ENCODE measurements around the gene PLRG1.

The PLRG1 gene

DNA sequence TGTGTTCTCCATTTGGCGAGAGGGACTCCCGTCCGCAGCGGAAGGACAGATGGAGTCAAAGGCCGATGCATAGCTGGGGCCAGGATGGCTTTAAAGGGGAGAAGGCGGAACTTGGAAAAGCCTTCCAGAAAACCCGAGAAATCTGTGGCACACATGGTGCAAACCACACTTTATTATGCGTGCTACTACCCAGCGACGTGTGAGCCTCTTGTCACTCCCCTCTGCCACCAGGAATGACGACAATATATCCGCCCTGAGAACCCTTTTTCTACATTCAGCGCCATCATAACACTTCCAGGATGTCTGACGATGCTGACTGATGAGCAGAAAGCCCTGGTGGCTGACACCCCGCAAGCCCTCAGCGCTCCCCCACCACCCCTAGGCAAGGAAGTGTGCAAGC is 57.9 kb downstream of the PLRG1 start:
- no peaks in the 10 kb centered on the region for H3K4me1 ChIP-seq (ENCODE audit: control insufficient read depth, insufficient read depth, low read length)
- POLR2A ChIA-PET = no interaction called here
- CTCF ChIA-PET = interaction anchor here (1.2 kb wide), 1 partner anchor 14 kb away, joined by 5 read pairs; no protein-coding TSS in a partner anchor
- no peak overlapping the region for H3K4me3 ChIP-seq (ENCODE audit: low read depth, low read length)
- H3K36me3 ChIP-seq (ENCODE audit: control insufficient read depth in 2 of 2, insufficient read depth in 1 of 2, low read length in 2 of 2) = no peaks in the 10 kb centered on the region
- TF ChIP-seq ZNF785 (tag by site-specific recombination; IDR thresholded peaks at IDR 0.05) = no peak
- no peak for TF ChIP-seq SP2 (tag by site-specific recombination; IDR thresholded peaks at IDR 0.05)
- no peak for TF ChIP-seq ZNF169 (tag by site-specific recombination; IDR thresholded peaks at IDR 0.05)
- TF ChIP-seq ZNF514 (tag by site-specific recombination; IDR thresholded peaks at IDR 0.05) = no peak
- TF ChIP-seq, protein P1, sequence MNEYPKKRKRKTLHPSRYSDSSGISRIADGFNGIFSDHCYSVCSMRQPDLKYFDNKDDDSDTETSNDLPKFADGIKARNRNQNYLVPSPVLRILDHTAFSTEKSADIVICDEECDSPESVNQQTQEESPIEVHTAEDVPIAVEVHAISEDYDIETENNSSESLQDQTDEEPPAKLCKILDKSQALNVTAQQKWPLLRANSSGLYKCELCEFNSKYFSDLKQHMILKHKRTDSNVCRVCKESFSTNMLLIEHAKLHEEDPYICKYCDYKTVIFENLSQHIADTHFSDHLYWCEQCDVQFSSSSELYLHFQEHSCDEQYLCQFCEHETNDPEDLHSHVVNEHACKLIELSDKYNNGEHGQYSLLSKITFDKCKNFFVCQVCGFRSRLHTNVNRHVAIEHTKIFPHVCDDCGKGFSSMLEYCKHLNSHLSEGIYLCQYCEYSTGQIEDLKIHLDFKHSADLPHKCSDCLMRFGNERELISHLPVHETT (tag by site-specific recombination; IDR thresholded peaks at IDR 0.05) = no peak
- TF ChIP-seq, protein P2, sequence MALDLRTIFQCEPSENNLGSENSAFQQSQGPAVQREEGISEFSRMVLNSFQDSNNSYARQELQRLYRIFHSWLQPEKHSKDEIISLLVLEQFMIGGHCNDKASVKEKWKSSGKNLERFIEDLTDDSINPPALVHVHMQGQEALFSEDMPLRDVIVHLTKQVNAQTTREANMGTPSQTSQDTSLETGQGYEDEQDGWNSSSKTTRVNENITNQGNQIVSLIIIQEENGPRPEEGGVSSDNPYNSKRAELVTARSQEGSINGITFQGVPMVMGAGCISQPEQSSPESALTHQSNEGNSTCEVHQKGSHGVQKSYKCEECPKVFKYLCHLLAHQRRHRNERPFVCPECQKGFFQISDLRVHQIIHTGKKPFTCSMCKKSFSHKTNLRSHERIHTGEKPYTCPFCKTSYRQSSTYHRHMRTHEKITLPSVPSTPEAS (tag by site-specific recombination; IDR thresholded peaks at IDR 0.05) = no peak
- no peak for TF ChIP-seq FEZF1 (tag by site-specific recombination; IDR thresholded peaks at IDR 0.05)
- no peak for TF ChIP-seq ZBTB21 (tag by site-specific recombination; IDR thresholded peaks at IDR 0.05)
- no peak for TF ChIP-seq OVOL3 (tag by site-specific recombination; IDR thresholded peaks at IDR 0.05)
- TF ChIP-seq ZNF311 (tag by site-specific recombination; IDR thresholded peaks at IDR 0.05; ENCODE audit: borderline replicate concordance) = no peak
- no peak for TF ChIP-seq ZBTB48 (tag by site-specific recombination; IDR thresholded peaks at IDR 0.05)
- no peak for TF ChIP-seq PATZ1 (tag by site-specific recombination; IDR thresholded peaks at IDR 0.05)
- TF ChIP-seq ZNF624 (tag by site-specific recombination; IDR thresholded peaks at IDR 0.05) = no peak
- no peak for TF ChIP-seq IKZF3 (tag by site-specific recombination; IDR thresholded peaks at IDR 0.05)
- TF ChIP-seq KLF7 (tag by site-specific recombination; IDR thresholded peaks at IDR 0.05; ENCODE audit: borderline replicate concordance) = no peak
- H3K27ac ChIP-seq (ENCODE audit: extremely low read depth, low read depth, low read length) = no peak overlapping the region
- H3K9me3 ChIP-seq (ENCODE audit: control insufficient read depth, insufficient read depth, low read depth, low read length) = no peaks in the 10 kb centered on the region

DNA sequence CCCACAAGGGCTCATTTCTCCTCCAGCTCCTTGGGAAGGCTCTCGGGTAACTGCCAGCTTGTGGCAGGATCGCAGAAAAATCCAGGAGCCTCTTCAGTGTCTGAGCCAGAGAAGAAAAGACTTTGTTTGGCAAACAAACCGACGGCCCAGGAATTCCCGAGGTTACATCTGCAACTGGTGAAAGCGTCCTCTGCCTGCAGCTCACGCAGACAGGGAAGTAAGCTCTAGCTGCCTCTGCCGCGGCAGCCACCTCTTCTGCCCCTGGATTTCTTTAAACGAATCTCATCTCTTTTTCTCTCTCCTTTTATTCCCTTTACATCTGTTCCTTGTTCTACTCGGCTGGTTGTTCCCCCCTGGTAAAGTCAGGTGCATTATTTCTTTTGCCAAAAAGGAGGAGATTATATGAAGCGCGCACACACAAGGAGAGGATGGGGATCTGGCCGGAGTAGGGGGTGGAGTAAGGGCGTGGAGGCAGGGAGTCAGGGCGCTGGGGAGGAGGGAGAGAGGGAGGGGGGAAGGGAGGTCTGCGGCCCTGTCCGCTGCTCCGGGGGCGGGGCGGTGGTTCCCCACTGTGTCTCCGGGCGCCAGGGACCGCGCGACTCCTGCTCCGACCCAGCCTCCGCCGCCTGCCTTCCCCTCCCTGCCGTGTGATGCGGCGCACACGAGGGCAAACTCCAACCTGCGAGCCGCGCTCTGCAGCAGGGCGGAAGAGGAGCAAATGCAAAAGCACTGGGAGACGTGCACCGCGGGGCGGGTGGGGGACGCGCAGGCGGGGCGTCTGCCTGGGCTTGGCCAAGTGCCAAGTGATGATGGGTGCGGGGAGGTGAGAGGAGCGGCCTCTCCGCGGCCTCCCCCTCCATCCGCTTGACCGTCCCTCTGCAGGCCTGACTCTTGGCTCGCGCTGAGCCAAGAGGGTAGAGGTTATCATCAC is 58.6 kb downstream of the PLRG1 start, which contains the start of gene DCHS2:
Gene DCHS2, minus strand, starts transcription at position 459 of the 931 bp plus-strand sequence. Its CDS starts 444 bp downstream, at position 15.
- no peak within 1 kb of the TSS; the same call in 1 of the 2 replicates for H3K27ac ChIP-seq (ENCODE audit: extremely low read depth, low read depth, low read length)
- no peaks in the 10 kb centered on the region for H3K36me3 ChIP-seq (ENCODE audit: control insufficient read depth in 2 of 2, insufficient read depth in 1 of 2, low read length in 2 of 2)
- no peaks in the 10 kb centered on the region for H3K4me1 ChIP-seq (ENCODE audit: control insufficient read depth, insufficient read depth, low read length)
- peak within 1 kb of the TSS; percentile 50 for H3K4me3 ChIP-seq (ENCODE audit: low read depth, low read length)
- H3K9me3 ChIP-seq (ENCODE audit: control insufficient read depth, insufficient read depth, low read depth, low read length) = no peaks in the 10 kb centered on the region
- ChIA-PET POLR2A (interaction anchor here (0.9 to 1.0 kb wide), 2 partner anchors 25 to 59 kb away, joined by 4 to 7 read pairs; partner anchors contain the start of gene PLRG1), CTCF (interaction anchor here (0.7 to 1.3 kb wide), 4 partner anchors 14 to 75 kb away, joined by 3 read pairs; no protein-coding TSS in a partner anchor)
- no peak for TF ChIP-seq ZNF768 (tag by site-specific recombination; IDR thresholded peaks at IDR 0.05)
- 0 out of 2 replicates have a peak, but pooled peaks have one; percentile 48 for TF ChIP-seq ZNF423 (tag by site-specific recombination; IDR thresholded peaks at IDR 0.05)
- 0 out of 2 replicates have a peak, but pooled peaks have one; percentile 41 for TF ChIP-seq ZNF24 (tag by site-specific recombination; IDR thresholded peaks at IDR 0.05)
- TF ChIP-seq SCRT2 (tag by site-specific recombination; IDR thresholded peaks at IDR 0.05) = peak; percentile 67
- TF ChIP-seq ZNF544 (tag by site-specific recombination; IDR thresholded peaks at IDR 0.05) = peak; percentile 63; the same call in 1 of the 2 replicates
- TF ChIP-seq ZNF76 (tag by site-specific recombination; IDR thresholded peaks at IDR 0.05; ENCODE audit: borderline replicate concordance, low read depth) = 0 out of 2 replicates have a peak, but pooled peaks have one; percentile 19
- TF ChIP-seq, protein P3, sequence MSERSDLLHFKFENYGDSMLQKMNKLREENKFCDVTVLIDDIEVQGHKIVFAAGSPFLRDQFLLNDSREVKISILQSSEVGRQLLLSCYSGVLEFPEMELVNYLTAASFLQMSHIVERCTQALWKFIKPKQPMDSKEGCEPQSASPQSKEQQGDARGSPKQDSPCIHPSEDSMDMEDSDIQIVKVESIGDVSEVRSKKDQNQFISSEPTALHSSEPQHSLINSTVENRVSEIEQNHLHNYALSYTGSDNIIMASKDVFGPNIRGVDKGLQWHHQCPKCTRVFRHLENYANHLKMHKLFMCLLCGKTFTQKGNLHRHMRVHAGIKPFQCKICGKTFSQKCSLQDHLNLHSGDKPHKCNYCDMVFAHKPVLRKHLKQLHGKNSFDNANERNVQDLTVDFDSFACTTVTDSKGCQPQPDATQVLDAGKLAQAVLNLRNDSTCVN (tag by site-specific recombination; optimal IDR thresholded peaks at IDR 0.05) = peak; percentile 62
- TF ChIP-seq ZBTB17 (tag by site-specific recombination; IDR thresholded peaks at IDR 0.05) = peak; percentile 17; the same call in 1 of the 2 replicates
- TF ChIP-seq, protein P4, sequence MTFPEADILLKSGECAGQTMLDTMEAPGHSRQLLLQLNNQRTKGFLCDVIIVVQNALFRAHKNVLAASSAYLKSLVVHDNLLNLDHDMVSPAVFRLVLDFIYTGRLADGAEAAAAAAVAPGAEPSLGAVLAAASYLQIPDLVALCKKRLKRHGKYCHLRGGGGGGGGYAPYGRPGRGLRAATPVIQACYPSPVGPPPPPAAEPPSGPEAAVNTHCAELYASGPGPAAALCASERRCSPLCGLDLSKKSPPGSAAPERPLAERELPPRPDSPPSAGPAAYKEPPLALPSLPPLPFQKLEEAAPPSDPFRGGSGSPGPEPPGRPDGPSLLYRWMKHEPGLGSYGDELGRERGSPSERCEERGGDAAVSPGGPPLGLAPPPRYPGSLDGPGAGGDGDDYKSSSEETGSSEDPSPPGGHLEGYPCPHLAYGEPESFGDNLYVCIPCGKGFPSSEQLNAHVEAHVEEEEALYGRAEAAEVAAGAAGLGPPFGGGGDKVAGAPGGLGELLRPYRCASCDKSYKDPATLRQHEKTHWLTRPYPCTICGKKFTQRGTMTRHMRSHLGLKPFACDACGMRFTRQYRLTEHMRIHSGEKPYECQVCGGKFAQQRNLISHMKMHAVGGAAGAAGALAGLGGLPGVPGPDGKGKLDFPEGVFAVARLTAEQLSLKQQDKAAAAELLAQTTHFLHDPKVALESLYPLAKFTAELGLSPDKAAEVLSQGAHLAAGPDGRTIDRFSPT (tag by site-specific recombination; IDR thresholded peaks at IDR 0.05) = peak; percentile 24; the same call in 1 of the 2 replicates
- TF ChIP-seq OVOL3 (tag by site-specific recombination; IDR thresholded peaks at IDR 0.05) = no peak
- peak; percentile 76 for TF ChIP-seq ZIC2 (tag by site-specific recombination; IDR thresholded peaks at IDR 0.05)
- peak; percentile 53 for TF ChIP-seq KLF1 (tag by site-specific recombination; IDR thresholded peaks at IDR 0.05)
- TF ChIP-seq ZNF341 (tag by site-specific recombination; IDR thresholded peaks at IDR 0.05; ENCODE audit: low read depth) = peak; percentile 72
